IPS-NIHi7 (cell line): ENCODE results near the gene MCIDAS.
A peak's percentile ranks its signal among the peaks of the same experiment; 100 is the strongest.

Experiments used
- DNase-seq: peaks from one replicate; pipeline ENCODE4 v3.0.0; 2012; ENCODE audit warnings: mixed read lengths; ENCODE audit errors: extremely low spot score

Gene MCIDAS

DNA sequence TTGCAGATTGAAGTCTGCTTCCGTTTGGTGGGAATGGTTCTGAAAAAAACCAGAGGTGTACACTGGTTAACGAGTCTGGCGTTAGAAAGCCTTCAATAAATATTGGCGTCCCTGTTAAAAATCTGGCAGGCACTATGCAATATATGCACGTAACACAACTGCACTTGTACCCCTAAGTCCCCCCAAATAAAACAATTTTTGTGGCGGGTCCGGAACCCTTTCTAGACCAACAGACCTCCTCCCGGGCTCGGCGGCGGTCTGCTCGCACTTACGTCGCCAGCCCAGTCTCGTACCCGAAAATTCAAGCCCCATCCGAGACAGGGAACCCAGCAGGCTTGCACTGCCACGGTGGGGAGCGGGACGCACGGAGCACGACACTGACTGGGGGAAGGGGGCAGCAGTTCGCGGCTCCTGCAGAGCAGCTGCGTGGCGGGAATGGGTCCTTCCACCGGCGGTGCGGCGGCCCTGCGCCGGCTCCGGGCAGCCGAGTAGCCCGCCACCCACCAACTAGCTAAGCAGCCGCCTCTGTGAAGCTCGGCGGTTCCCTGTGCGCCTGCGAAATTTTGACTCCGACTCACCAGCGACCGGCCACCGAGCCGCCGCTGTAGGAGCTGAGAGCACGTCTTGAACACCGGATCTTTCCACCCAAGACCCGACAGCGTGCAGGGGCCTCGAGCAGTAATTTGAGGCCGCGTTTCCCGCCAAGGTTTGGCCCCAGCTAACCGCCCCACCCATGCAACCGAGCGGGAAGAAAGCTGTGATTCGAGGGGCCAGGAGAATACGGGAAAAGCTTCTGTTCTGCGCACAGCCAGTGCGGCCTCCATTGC, 3.9 kb downstream of the MCIDAS start:
- peak; percentile 40 for DNase-seq

DNA sequence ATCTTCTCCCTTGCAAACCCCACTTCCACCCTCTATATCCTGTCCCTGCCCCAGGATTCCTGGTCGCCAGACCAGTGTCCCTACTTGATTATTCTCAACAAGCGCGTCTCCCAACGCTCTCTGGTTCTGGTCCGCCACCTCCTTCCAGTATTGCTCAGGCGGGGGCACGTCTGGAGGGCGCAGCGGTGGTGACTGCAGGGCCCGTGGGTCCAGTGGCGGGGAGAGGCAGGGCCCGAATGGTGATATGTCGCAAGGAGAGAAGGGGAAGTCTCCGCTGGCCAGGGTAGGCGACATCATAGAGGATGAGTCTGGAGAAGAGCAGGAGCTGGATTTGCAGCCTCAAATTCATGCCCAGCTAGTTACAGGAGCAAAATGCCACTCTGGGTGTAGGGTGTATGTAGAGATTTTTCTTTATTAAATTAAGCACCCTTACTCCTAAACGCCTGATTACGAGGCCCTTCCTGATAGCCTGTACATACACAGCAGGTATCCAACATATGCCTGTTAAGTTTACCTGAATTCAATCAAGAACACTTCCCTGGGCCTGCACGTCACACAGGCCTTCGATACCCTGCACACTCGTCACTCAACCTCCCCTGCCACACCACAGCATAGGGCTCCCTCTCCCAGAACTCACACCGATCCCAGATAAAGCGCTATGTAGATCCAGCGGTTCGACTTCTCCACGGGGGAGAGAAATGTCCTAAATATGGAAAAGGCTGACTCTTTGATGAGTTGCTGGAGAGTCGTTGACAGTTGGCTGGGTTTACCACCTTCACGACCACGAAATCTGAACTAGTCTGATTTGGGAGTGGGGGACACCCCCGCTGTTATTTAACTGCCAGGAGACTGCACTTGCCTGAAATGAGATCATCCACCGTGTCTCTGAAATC, 4.8 kb downstream of the MCIDAS start:
- no peak for DNase-seq

DNA sequence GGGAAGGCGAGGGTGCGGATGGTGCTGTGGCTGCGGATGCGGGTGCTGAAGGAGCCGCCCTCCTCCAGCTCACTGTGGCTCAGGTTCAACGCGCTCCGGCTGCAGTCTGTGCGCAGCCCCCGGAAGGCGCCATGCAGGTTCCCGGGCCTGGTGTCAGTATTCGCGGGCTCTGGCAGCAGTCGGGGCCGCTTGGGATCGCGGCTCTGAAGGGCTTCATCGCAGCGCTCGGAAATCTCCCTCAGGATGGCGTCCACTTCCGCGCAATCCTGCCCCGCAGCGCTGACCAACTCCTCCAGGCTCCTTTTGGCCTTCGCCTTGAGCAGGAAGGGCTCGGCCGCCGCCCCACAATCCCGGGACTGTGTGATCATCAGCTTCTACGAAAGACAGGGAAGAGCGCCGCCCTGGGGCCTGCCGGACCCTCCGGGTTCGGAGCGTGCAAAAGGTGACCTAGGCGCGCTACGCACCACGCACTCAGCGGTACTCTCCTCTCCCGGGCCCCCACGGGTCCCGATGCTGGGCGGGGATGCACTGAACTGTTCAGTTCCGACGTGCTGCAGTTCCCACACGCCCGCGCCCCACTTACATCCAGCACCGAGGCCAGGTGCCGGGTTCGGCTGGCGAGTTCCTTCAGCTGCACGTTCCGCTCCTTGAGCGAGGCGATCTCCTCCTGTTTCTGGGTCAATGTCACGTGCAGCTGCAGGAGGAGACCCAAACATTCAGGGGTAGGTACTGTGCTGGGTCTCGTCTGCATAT, 6.5 kb downstream of the MCIDAS start:
- DNase-seq: peak; percentile 69

- no peak for DNase-seq
Measured at GRCh38 chr5:55219770-55220169, 7.3 kb downstream of the MCIDAS start.

GRCh38 chr5:55218967-55219366, 8.1 kb downstream of the MCIDAS start:
- peak; percentile 43 for DNase-seq

- DNase-seq: no peak
Measured at GRCh38 chr5:55211184-55211874, 15.8 kb downstream of the MCIDAS start.

GRCh38 chr5:55205001-55205400, 22.1 kb downstream of the MCIDAS start:
- DNase-seq: no peak

DNA sequence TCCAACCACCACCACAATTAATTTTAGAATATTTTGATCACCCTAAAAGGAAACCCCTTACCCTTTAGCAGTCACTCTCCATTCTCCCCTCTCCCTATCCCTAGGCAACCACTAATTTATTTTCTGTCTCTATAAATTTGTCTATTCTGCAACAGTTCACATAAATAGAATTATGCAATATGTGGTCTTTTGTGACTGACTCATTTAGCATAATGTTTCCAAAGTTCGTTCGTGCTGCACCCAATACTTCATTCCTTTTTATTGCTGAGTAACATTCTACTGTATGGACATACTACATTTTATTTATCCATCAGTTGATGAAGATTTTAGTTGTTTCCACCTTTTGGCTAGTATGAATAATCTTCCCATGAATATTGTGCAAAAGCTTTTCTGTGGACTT, 36.0 kb downstream of the MCIDAS start:
- DNase-seq: no peak

- DNase-seq: no peak
Measured at GRCh38 chr5:55188656-55189540, 38.2 kb downstream of the MCIDAS start.

DNA sequence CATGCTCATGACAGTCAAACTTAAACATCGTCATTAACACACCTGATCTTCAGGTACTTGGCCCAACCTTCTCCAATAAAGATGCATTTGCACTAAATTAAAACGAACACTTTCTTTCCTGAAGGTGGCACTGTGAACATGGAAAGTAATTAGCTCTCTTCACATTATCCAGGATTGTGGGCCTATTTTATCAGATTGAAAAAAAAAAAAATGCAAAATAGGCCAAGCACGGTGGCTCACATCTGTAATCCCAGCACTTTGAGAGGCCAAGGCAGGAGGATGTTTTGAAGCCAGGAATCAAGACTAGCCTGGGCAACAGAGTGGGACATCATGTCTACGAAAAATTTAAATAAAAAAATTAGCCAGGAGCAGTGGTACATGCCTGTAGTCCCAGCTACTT, 39.7 kb downstream of the MCIDAS start:
- DNase-seq: peak; percentile 24

DNA sequence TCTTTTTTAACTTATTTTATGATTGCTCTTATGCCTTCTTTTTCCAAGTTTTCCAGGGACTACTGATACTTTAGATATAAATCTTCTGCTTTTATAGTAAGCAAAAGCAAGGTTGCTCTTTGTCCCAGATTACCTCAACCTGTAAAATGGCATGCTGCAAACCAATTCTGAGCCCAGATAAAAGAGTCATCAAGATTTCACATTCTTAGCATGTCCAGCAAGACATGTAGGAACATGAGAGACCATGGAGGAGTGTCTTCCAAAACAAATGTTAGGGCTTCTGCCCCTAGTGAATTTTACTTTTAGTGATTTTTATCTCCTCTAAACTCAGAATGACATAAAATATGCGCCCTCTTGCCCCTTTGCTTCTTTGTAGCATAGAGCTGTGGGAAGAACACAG, 47.1 kb downstream of the MCIDAS start:
- no peak for DNase-seq

DNA sequence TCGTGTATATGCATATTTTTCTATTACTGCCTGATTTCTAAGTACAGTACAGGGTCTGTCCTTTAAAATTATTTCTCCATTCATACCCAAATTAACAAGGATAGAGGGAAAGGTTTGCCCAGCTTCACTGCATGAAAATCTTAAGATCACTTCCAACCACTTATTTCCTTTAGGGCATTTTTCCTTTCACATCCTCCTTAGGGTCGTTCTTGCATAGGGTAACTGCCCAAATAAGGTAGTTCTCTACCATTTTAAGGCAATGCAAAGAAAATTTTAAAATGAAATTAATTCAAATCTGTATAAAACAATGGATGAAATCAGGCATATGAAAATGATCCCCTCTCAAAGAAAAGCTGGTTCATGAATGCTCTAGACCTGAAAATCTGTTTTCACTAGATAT, 50.0 kb downstream of the MCIDAS start:
- DNase-seq: no peak

DNA sequence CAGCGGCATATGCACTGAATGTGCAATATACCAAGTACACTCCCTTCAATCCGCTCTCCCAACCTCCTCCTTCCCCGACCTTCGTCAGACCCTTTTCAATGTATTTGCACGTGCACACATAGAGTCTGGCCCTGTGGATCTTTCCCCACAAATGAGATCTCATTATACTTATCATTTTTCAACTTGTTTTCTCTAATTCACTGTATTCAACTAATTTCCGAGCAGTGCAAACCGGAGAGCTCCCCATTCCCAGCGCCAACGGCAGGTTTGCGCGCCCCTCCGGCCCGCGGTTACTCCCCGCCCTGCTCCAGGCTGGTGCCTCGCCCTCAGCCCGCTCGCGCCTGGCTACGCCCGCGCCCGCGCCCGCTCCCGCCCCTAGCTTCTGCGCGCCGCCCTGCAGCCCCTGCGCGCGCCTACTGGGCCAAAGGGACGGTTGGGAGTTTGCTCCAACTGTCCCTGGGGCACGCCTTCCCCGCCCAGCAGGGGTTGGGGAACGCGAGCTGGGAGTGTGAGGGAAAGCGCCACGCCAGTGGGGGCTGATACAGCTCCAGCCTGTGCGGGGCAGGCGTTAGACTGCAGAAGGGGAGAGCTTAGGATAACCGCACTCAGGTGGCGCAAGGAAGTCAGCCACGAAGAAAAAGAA, 50.8 kb downstream of the MCIDAS start:
- peak; percentile 82 for DNase-seq

- DNase-seq: peak; percentile 12
Measured at GRCh38 chr5:55175781-55176175, 51.3 kb downstream of the MCIDAS start.

DNA sequence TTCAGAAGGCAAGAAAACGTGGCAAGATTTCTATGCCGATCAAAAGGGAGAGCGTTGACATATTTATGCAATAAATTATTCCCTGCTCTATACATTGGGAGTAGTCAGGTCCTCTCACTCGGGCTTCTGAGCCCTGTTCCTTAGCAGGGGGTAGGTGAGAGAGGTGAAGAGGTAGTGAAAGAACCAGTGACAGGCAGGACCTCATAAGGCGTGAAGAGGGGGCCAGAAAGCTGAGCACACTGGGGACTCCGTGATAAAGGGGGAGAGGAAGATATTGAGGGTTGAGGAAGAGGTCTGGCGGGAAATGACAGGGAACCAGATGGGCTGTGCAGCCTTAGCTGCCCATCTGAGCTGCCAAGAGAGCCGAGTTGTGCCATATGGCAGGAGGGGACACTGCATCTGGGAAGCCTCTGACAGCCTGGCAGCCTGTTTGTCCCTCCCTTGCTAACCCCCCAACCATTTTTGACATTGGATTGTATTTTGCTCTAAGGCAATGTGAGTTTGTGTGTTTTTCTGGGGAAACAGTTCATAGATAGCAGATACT, 53.4 kb downstream of the MCIDAS start:
- no peak for DNase-seq

DNA sequence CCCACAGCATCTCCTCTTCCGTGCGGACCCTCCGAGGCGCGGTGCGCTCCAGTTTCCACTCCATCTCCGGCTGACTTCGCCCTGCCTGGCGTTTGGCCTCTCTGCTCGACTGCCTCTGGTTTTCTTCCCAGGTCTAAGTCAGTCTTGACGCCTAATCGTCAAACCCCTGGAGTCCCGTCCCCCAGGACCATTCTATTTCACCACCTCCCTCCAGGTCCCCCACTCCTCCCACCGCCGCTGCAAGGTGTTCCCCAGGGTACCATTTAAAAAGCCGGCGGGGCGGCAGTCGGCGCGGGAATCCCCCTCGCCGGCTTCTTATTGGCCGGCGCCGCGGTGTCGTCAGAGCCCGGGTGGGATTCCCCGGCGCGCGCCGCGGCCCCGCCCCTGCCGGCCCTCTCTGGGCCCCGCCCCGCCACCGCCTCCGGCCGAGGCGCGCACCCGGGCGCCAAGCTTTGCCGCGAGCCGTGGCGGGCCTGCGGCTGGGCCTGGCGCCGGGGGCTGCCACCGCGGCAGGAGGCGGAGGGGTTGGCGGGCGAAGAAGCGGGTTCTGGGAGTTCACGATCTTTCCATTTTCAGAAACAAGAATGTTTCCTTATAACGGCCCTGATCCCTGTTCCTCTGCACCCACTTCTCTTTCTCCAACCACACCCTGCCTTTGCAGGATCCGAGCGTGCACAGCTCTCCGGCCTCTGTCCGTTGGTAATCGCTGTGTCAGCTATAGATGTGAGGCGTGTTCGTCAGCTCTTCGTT, 54.0 kb downstream of the MCIDAS start, which contains the start of gene CDC20B:
Gene CDC20B, minus strand, starts transcription at position 241 of the 750 bp plus-strand sequence. Its CDS starts 177 bp downstream, at position 64.
- DNase-seq: peak; percentile 95

- peak; percentile 63 for DNase-seq
Measured at GRCh38 chr5:55172051-55172899, 54.8 kb downstream of the MCIDAS start.

GRCh38 chr5:55171471-55171870, 55.6 kb downstream of the MCIDAS start:
- no peak for DNase-seq
